ENCODE results near the gene LTV1.

Gene LTV1

GRCh38 chr6:143857651-143858050 lies 14.5 kb downstream of the LTV1 start:
- TF ChIP-seq CREB1 (IDR thresholded peaks at IDR 0.05; ENCODE audit: low read depth): no peak
- TF ChIP-seq YY1 (IDR thresholded peaks at IDR 0.05; ENCODE audit: low read depth): no peak
- no peak for TF ChIP-seq EP300 (IDR thresholded peaks at IDR 0.05; ENCODE audit: borderline replicate concordance)
- no peak for TF ChIP-seq FOXM1 (IDR thresholded peaks at IDR 0.05; ENCODE audit: borderline replicate concordance, low read depth)
- TF ChIP-seq NFIC (IDR thresholded peaks at IDR 0.05): no peak
- TF ChIP-seq ZBTB7A (IDR thresholded peaks at IDR 0.05; ENCODE audit: low read depth): no peak
- no peak for TF ChIP-seq TAF1 (IDR thresholded peaks at IDR 0.05; ENCODE audit: low read depth)
- TF ChIP-seq MAX (IDR thresholded peaks at IDR 0.05): no peak
- no peak for TF ChIP-seq USF1 (IDR thresholded peaks at IDR 0.05)
- TF ChIP-seq EGR1 (IDR thresholded peaks at IDR 0.05): no peak
- TF ChIP-seq REST (IDR thresholded peaks at IDR 0.05; ENCODE audit: low read depth): no peak
- TF ChIP-seq TEAD4 (IDR thresholded peaks at IDR 0.05): no peak
- TF ChIP-seq CEBPB (IDR thresholded peaks at IDR 0.05): no peak
- no peak for TF ChIP-seq RAD21 (IDR thresholded peaks at IDR 0.05; ENCODE audit: low read depth)

- no peak for TF ChIP-seq MAX (IDR thresholded peaks at IDR 0.05)
- TF ChIP-seq NFIC (IDR thresholded peaks at IDR 0.05): no peak
- TF ChIP-seq YY1 (IDR thresholded peaks at IDR 0.05; ENCODE audit: low read depth): no peak
- no peak for TF ChIP-seq ZBTB7A (IDR thresholded peaks at IDR 0.05; ENCODE audit: low read depth)
- TF ChIP-seq TAF1 (IDR thresholded peaks at IDR 0.05; ENCODE audit: low read depth): no peak
- no peak for TF ChIP-seq CREB1 (IDR thresholded peaks at IDR 0.05; ENCODE audit: low read depth)
- no peak for TF ChIP-seq EGR1 (IDR thresholded peaks at IDR 0.05)
- TF ChIP-seq TCF12 (IDR thresholded peaks at IDR 0.05; ENCODE audit: low read depth): no peak
- no peak for TF ChIP-seq REST (IDR thresholded peaks at IDR 0.05; ENCODE audit: low read depth)
- TF ChIP-seq TEAD4 (IDR thresholded peaks at IDR 0.05): no peak
- no peak for TF ChIP-seq EP300 (IDR thresholded peaks at IDR 0.05; ENCODE audit: borderline replicate concordance)
These were observed 16.9 kb downstream of the LTV1 start for GRCh38 chr6:143859891-143860660.

GRCh38 chr6:143863771-143864170 lies 20.6 kb downstream of the LTV1 start:
- TF ChIP-seq CEBPB (IDR thresholded peaks at IDR 0.05): no peak
- no peak for TF ChIP-seq REST (IDR thresholded peaks at IDR 0.05; ENCODE audit: low read depth)
- no peak for TF ChIP-seq EGR1 (IDR thresholded peaks at IDR 0.05)
- TF ChIP-seq NFIC (IDR thresholded peaks at IDR 0.05): no peak
- no peak for TF ChIP-seq ZBTB7A (IDR thresholded peaks at IDR 0.05; ENCODE audit: low read depth)
- no peak for TF ChIP-seq MAX (IDR thresholded peaks at IDR 0.05)

- TF ChIP-seq REST (IDR thresholded peaks at IDR 0.05; ENCODE audit: low read depth) (no peak), TAF1 (IDR thresholded peaks at IDR 0.05; ENCODE audit: low read depth) (no peak), TCF12 (IDR thresholded peaks at IDR 0.05; ENCODE audit: low read depth) (no peak), YY1 (IDR thresholded peaks at IDR 0.05; ENCODE audit: low read depth) (no peak)
These were observed 21.1 kb downstream of the LTV1 start, which contains the start of gene ZC2HC1B for GRCh38 chr6:143864234-143864633. Gene ZC2HC1B (plus strand): TSS chr6:143864474. CDS start chr6:143864540, 66 bp downstream.
